ENCODE data around the gene EGLN1.
A peak's percentile ranks its signal among the peaks of the same experiment; 100 is the strongest.
"Not testable (repeated sequence)": the region's sequence is repeated elsewhere in the genome, so short reads cannot be mapped to it uniquely, and the experiment has no call there.

Gene EGLN1

GRCh38 chr1:231362325-231362724, 59.8 kb downstream of the EGLN1 start:
- no peak for DNase-seq (ENCODE audit: low spot score)

- DNase-seq (ENCODE audit: low spot score) = no peak
These were observed 63.0 kb downstream of the EGLN1 start for GRCh38 chr1:231359113-231359512.

GRCh38 chr1:231357831-231358354, 64.2 kb downstream of the EGLN1 start:
- DNase-seq (ENCODE audit: low spot score) = peak; percentile 64

GRCh38 chr1:231357187-231357772, 64.8 kb downstream of the EGLN1 start:
- no peak for DNase-seq (ENCODE audit: low spot score)

GRCh38 chr1:231355171-231355570, 66.9 kb downstream of the EGLN1 start:
- DNase-seq (ENCODE audit: low spot score) = no peak

GRCh38 chr1:231354330-231355020, 67.6 kb downstream of the EGLN1 start:
- no peak for DNase-seq (ENCODE audit: low spot score)

- DNase-seq (ENCODE audit: low spot score) = no peak
These were observed 69.0 kb downstream of the EGLN1 start for GRCh38 chr1:231353086-231353485.

GRCh38 chr1:231351816-231352215, 70.3 kb downstream of the EGLN1 start:
- no peak for DNase-seq (ENCODE audit: low spot score)

GRCh38 chr1:231348856-231349255, 73.2 kb downstream of the EGLN1 start:
- not testable (repeated sequence) for DNase-seq (ENCODE audit: low spot score)

- DNase-seq (ENCODE audit: low spot score) = no peak
These were observed 73.6 kb downstream of the EGLN1 start for GRCh38 chr1:231348442-231348841.

GRCh38 chr1:231347961-231348360, 74.1 kb downstream of the EGLN1 start:
- DNase-seq (ENCODE audit: low spot score) = no peak

GRCh38 chr1:231340328-231341013, 81.6 kb downstream of the EGLN1 start:
- no peak for DNase-seq (ENCODE audit: low spot score)

- no peak for DNase-seq (ENCODE audit: low spot score)
These were observed 83.6 kb downstream of the EGLN1 start, which contains the start of gene SPRTN for GRCh38 chr1:231338270-231339128. Gene SPRTN (plus strand): TSS chr1:231338293. CDS start chr1:231338384, 91 bp downstream.

- peak; percentile 98 for DNase-seq (ENCODE audit: low spot score)
These were observed 84.4 kb downstream of the EGLN1 start, which contains the start of gene EXOC8 for GRCh38 chr1:231337472-231338269. Gene EXOC8 (minus strand): TSS chr1:231337852. CDS start chr1:231337745, 107 bp downstream.

- no peak for DNase-seq (ENCODE audit: low spot score)
These were observed 85.0 kb downstream of the EGLN1 start for GRCh38 chr1:231337043-231337471.

- peak; percentile 10 for DNase-seq (ENCODE audit: low spot score)
These were observed 86.2 kb downstream of the EGLN1 start for GRCh38 chr1:231335663-231336602.

- DNase-seq (ENCODE audit: low spot score) = no peak
These were observed 87.1 kb downstream of the EGLN1 start for GRCh38 chr1:231334952-231335351.

GRCh38 chr1:231334079-231334666, 87.9 kb downstream of the EGLN1 start:
- DNase-seq (ENCODE audit: low spot score) = no peak

- DNase-seq (ENCODE audit: low spot score) = no peak
These were observed 89.3 kb downstream of the EGLN1 start for GRCh38 chr1:231332761-231333160.
